AG08395 (cell line): ENCODE results near the gene EEF1AKMT2.

ENCODE experiments used
- DNase-seq: peaks from one replicate; pipeline ENCODE4 v3.0.0; 2012; ENCODE audit warnings: mixed read lengths, low spot score

Gene EEF1AKMT2

GRCh38 chr10:124719213-124719851 lies 72.4 kb downstream of the EEF1AKMT2 start:
- peak; percentile 85 for DNase-seq

- no peak for DNase-seq
Observed at GRCh38 chr10:124717911-124718741, 73.6 kb downstream of the EEF1AKMT2 start.

- DNase-seq, result no peak
Observed at GRCh38 chr10:124717041-124717757, 74.5 kb downstream of the EEF1AKMT2 start.

GRCh38 chr10:124716369-124716768 lies 75.3 kb downstream of the EEF1AKMT2 start:
- no peak for DNase-seq

- DNase-seq, result no peak
Observed at GRCh38 chr10:124715439-124715838, 76.2 kb downstream of the EEF1AKMT2 start.

- no peak for DNase-seq
Observed at GRCh38 chr10:124713679-124714255, 77.9 kb downstream of the EEF1AKMT2 start.

GRCh38 chr10:124712704-124713407 lies 78.8 kb downstream of the EEF1AKMT2 start:
- DNase-seq, result no peak

- DNase-seq, result no peak
Observed at GRCh38 chr10:124711145-124711544, 80.5 kb downstream of the EEF1AKMT2 start.

- DNase-seq, result no peak
Observed at GRCh38 chr10:124710266-124710881, 81.3 kb downstream of the EEF1AKMT2 start.

GRCh38 chr10:124709861-124710260 lies 81.8 kb downstream of the EEF1AKMT2 start:
- no peak for DNase-seq

- DNase-seq, result no peak
Observed at GRCh38 chr10:124708922-124709520, 82.7 kb downstream of the EEF1AKMT2 start.

- DNase-seq, result no peak
Observed at GRCh38 chr10:124708246-124708779, 83.4 kb downstream of the EEF1AKMT2 start.
